GM19351 (cell line): Measurements from ENCODE around the gene IGSF22.

Experiments
- ATAC-seq: cut with Tn5 transposase; IDR thresholded peaks from one replicate; pipeline ENCODE4 v1.9.1; 2021; ENCODE audit warnings: mild to moderate bottlenecking, moderate library complexity; ENCODE audit not compliant: unreplicated experiment

Gene IGSF22

DNA sequence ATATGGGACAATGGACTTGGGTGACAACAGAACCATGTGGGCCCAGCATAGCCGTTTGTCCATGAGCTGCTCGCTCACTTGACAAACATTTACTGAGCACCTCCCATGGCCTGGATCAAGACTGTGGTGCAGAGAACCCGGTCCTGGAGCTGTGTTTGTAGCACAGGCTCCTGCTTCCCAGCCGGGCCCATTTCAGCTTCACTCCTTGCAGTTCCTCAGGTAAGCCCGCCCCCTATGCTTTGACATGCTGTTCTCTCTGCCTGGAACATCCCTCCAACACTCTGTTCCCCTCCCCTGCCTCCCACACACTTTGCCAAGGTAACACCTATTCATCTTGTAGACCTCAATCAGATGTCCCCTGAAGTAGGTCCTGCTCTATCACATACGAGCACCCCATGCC lies 19.3 kb upstream of the IGSF22 start:
- ATAC-seq = no peak

DNA sequence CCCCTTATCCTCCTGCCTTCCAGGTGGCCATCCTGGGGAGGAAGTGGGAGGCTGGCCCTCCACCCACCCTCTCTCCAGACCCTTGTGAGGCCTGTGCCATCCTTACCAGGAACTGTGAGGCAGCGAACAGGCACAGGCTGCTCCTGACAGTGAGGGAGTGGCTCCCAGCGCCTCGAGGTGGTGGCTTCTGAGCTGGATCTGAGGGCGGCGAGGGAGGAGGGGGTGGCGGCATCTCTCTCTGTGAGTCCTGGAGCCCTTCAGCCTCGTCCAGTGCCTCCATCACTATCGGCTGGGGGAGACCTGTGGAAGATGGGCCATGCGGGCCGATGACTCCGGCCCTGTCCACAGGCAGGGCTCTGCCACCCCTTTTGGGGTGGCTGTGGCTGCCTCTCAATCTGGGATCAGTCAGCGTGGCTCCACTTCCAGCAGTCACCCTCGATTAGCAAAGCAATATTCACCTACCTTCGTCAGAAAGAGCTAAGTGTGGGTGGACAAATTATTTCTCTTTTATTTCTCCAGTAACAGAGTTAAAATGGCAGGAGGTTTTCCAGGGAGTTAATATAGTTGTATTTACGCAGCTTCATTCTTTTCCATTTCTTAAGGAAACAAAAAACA lies 18.0 kb upstream of the IGSF22 start:
- no peak for ATAC-seq

GRCh38 chr11:18743365-18743764 lies 17.4 kb upstream of the IGSF22 start:
- no peak for ATAC-seq

- ATAC-seq = no peak
These were observed 15.8 kb upstream of the IGSF22 start for GRCh38 chr11:18741783-18742182.

- ATAC-seq = no peak
These were observed 13.7 kb upstream of the IGSF22 start for GRCh38 chr11:18739685-18740084.

DNA sequence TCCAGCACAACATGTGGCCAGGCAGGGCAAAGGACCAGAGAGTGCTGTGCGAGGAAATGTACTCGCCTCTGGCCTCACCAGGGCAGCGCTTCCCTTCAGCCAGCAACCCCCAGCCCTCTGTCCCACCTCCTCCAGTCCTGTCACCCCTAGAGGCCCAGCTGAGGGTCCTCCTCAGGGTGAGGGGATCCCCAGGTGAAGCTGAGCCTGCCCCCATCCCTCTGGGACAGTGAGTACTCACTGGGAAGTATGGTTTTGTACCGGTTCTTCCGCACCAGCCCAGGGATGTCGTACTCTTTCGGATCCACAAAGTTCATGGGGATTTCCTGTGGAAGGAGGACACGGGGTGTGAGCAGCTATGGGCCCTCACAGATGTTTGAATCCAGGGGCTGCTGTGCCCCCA lies 11.7 kb upstream of the IGSF22 start:
- no peak for ATAC-seq

GRCh38 chr11:18736590-18737148 lies 10.7 kb upstream of the IGSF22 start:
- no peak for ATAC-seq

GRCh38 chr11:18733202-18733601 lies 7.2 kb upstream of the IGSF22 start:
- ATAC-seq = no peak

DNA sequence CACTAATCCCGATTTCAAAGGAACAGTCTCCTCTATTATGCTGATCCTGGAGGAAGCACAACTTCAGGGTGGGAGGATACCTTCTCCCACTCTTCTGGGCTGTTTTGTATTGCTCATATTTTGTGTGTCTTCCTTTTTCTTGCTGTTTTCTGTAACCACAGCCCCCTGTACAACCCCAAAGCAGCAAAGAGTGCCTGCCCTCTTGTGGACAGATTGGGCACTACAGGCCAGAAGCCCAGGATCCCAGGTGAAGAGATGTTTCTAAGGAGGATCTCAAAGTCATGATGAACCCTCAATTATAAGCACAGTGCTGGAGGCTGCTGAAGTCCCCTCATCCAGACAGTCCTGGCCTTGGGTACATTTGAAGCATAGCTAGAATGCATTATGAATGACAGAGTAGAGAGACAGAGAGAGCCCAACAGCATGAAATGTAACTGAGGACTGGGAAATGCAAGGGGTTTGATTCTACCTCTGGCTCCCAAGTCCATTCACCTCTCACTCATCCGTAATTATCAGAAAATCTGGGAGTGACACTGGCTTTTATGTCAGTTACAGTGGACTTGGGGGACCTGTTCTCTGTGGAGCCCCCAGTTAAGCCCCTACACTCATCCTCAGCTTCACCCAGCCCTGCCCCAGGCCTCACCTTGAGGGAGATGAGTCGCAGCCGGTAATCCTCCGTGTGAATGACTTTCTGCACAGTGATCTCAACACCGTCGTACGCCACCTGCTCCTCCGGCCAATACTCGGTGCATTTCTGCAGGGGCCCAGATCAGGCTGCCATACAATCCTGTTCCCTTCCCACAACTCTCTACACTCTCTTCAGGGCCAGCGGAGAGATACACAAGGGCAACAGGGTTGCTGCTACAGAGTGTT lies 6.2 kb upstream of the IGSF22 start:
- peak; percentile 70 for ATAC-seq

DNA sequence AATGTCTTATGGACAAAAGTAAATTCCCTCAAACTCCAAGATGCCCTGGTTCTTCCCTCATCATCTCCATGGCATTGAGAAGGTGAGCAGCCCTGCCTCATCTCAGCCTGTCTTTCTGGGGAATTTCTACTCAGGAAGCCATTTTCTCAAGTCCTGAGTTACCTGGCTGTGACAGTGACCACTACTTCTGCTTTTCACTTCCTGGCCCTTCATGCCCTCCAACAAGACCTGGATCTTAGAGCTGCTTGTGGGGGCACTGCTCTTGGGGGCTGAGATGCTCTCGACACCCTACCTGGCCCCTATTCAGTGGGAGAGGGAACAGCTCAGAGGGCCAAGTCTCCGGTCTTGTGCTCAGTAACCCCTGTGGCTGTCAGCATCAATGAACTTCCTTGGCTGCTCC lies 5.5 kb upstream of the IGSF22 start:
- peak; percentile 35 for ATAC-seq

GRCh38 chr11:18730020-18730419 lies 4.0 kb upstream of the IGSF22 start:
- ATAC-seq = no peak

GRCh38 chr11:18729426-18729825 lies 3.4 kb upstream of the IGSF22 start:
- no peak for ATAC-seq

DNA sequence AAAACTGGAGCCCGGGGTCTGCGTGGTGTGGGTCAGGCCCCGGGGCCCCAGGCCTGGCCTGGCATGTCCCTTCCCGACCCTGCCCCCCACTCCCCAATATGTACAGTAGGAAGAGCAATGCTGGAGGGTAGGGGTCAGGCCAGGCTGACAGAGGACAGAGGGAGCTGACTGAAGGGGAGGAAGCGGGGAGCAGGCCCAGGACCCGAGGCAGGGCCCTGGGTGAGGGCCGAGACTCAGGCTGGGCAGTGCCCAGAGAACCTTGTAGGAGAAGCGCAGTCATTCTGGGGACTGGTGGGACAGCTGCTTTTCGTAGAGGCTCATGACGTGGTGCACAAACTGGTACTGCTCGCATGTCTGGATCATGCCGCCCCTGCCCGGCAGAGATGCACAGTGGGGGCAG lies 2.7 kb upstream of the IGSF22 start:
- ATAC-seq = no peak

DNA sequence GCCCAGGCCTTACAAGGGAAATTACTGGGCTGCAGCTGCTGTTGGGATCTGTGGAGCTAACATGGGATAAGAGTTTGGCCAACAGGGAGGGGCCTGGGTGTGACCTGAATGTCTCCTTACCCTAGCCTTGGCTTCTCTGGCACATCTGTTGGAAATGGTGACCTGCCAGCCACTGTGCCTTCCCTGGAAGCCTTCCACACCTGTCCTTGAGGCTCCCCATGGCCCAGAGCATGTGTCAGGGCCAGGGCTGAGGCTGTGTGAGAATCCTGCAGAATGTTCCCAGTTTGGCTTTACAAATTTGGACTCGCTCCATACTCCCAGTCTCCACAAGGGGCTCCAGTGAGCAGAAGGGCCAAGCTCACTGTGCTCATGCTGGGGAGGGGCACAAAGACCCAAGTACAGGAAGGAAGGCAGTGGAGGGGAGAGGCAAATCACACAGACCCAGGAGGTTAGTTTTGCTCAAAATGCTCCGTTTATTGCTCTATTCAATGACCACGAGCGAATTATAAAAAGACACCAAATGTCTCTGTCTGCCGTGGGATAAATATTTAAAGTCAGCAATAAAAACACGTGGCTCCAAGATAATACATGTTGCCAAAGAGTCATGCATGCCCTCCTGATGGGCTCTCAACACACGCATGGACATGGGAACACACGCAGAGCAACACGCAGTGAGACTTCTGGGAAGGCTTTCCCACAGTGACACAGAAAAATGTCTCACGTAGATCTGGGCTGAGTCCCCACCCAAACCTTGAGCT lies 1.7 kb upstream of the IGSF22 start:
- peak; percentile 54 for ATAC-seq

DNA sequence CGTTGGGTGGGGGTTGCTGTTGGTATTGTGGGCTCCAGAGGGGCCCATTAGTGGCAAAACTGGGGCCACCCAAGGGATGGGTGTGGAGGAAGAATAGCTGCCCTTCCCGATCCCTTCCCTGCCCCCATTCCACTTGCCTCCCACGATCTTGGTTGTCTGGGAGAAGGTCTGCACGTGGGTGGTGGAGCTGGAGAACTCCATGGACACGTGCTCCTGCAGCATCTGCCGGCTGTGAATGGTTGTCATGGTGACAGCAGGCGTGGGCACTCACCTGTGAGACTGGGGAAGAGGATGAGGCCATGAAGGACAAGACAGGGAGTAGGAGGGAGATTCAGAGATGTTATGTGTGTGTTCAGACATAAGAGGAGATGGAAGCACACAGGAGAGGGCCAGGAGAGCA lies 2.0 kb downstream of the IGSF22 start:
- ATAC-seq = no peak

DNA sequence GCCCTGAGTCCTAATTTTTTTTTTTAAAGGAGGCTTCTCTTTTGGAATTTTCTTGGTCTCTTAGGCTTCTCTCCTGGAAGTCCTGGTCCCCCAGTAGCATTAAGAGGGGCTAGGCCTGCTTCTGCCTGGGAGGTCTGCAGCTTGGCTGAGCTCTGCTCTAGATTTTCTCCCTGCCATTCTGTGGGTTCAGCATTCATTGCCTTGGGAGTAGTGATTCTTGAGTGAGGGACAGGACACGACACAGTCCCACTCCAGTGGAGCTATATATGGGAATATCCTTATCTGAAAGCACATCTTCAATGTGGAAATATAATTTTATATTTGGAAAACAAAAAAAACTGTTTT lies 3.7 kb downstream of the IGSF22 start:
- peak; percentile 20 for ATAC-seq

DNA sequence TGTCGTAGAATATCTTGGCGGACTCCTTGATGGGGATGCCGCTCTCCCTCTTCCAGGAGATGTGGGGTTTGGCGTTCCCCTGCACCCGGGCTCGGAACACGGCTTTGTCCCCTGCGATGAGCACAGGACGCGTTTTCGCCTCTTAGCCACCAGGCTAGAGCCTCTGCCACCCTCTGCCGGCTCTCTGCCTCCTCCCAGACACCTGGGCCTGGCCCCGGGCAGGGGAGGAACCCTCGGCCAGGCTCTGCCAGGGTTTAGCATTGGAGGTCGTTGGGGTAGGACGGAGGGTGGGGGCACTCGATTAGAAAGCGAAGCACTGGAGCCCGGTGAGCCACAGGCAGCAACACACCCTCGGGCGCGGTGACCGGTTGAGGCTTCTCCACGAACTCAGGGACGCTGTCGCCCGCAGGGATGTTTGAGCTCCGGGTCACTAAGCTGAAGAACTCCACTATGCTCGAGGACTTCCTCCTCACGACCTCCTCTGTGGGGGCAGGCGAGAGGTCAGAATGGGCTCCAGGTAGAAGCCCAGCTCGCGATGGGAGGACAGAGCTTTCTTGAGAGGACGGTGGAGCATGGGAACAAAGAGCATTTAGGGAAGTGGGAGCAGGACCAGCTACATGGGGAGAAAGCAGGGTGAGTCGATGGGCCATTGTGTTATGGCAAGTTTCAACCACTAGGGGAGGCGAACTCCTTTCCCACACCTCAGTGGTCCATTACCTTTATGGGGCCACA lies 4.3 kb downstream of the IGSF22 start:
- ATAC-seq = peak; percentile 71

GRCh38 chr11:18720808-18721560 lies 5.0 kb downstream of the IGSF22 start:
- peak; percentile 78 for ATAC-seq

DNA sequence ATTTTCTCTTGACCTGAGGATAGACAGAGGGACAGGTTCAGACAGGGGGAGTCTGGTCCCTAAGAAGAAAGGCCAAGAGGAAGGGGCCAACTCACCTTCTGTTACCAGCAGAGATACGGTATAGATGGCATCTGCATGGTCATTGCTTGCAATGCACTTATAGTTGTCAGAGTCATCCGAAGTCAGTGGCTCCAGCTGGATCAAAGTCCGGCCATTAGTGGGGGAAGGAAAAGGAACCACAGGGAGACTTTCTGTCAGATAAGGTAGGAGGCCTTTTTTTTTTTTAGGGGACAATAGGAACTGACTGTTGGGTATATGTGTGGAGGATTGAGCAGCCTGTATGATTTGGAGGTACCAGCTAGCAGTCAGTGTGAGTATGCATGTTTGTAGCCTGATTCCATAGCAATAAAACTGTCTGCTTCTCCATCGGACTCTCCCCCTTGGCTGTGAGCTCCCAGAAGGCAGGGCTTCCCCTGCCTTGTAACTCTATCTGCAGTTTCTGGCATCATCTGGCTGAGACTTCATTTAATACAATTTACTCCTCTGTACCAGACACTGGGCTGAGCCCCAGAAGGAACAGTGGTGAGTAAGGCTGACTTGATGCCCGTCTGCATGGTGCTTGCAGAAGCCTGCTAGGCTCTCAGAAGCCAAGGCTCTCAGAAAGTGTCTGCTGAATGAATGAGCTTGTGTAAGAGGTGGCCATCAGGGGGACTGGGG lies 5.7 kb downstream of the IGSF22 start:
- ATAC-seq = no peak

- ATAC-seq = no peak
These were observed 10.5 kb downstream of the IGSF22 start for GRCh38 chr11:18715476-18715875.
